ES-I3 (cell line): ENCODE measurements around the gene ZNF653.
A peak's percentile ranks its signal among the peaks of the same experiment; 100 is the strongest.

Experiments
- H3K36me3 ChIP-seq: 2 replicates; pipeline ENCODE4 v1.6.1; 2013; ENCODE audit warnings: mild to moderate bottlenecking, low read length, control low read depth, moderate library complexity; ENCODE audit not compliant: insufficient read depth
- H3K4me1 ChIP-seq: 2 replicates; pipeline ENCODE4 v1.6.1; 2013; ENCODE audit warnings: mild to moderate bottlenecking, control low read depth, low read length; ENCODE audit not compliant: insufficient read depth
- H3K9ac ChIP-seq: 2 replicates; pipeline ENCODE4 v1.6.1; 2013; ENCODE audit warnings: low read depth, mild to moderate bottlenecking, low read length, moderate library complexity
- H3K9me3 ChIP-seq: 2 replicates; pipeline ENCODE4 v1.6.1; 2013; ENCODE audit warnings: mild to moderate bottlenecking, low read length, moderate library complexity; ENCODE audit not compliant: control insufficient read depth, insufficient read depth

ZNF653 gene

GRCh38 chr19:11450570-11451326 lies 54.9 kb downstream of the ZNF653 start:
- Histone ChIP-seq H3K9ac (no peak overlapping the region), H3K36me3 (no peaks in the 10 kb centered on the region; the same call in 1 of the 2 replicates), H3K4me1 (peaks cover 12% of the 10 kb centered on the region; the same call in 1 of the 2 replicates), H3K9me3 (no peaks in the 10 kb centered on the region)

- H3K9me3 ChIP-seq: no peaks in the 10 kb centered on the region
- peaks cover 12% of the 10 kb centered on the region; the same call in 1 of the 2 replicates for H3K4me1 ChIP-seq
- no peaks in the 10 kb centered on the region; the same call in 1 of the 2 replicates for H3K36me3 ChIP-seq
- no peak overlapping the region for H3K9ac ChIP-seq
Measured at GRCh38 chr19:11448923-11449554, 56.6 kb downstream of the ZNF653 start.

GRCh38 chr19:11448410-11448809 lies 57.2 kb downstream of the ZNF653 start:
- Histone ChIP-seq H3K4me1 (peaks cover 11% of the 10 kb centered on the region; the same call in 1 of the 2 replicates), H3K36me3 (peaks cover 2% of the 10 kb centered on the region; the same call in 1 of the 2 replicates), H3K9ac (no peak overlapping the region), H3K9me3 (no peaks in the 10 kb centered on the region)

- Histone ChIP-seq H3K9ac (no peak overlapping the region), H3K36me3 (peaks cover 2% of the 10 kb centered on the region; the same call in 1 of the 2 replicates), H3K9me3 (no peaks in the 10 kb centered on the region)
Measured at GRCh38 chr19:11447347-11448262, 58.0 kb downstream of the ZNF653 start.

GRCh38 chr19:11446652-11447301 lies 58.9 kb downstream of the ZNF653 start:
- Histone ChIP-seq H3K36me3 (peaks cover 2% of the 10 kb centered on the region; the same call in 1 of the 2 replicates), H3K9me3 (no peaks in the 10 kb centered on the region), H3K9ac (no peak overlapping the region), H3K4me1 (peaks cover 4% of the 10 kb centered on the region; the same call in 1 of the 2 replicates)

More at GRCh38 chr19:11447347-11448262, 58.0 kb downstream of the ZNF653 start:
- peaks cover 9% of the 10 kb centered on the region; the same call in 1 of the 2 replicates for H3K4me1 ChIP-seq

- Histone ChIP-seq H3K4me1 (peaks cover 2% of the 10 kb centered on the region; the same call in 1 of the 2 replicates), H3K9me3 (no peaks in the 10 kb centered on the region), H3K9ac (no peak overlapping the region), H3K36me3 (peaks cover 2% of the 10 kb centered on the region; the same call in 1 of the 2 replicates)
Measured at GRCh38 chr19:11446271-11446651, 59.4 kb downstream of the ZNF653 start.

- H3K36me3 ChIP-seq: peaks cover 4% of the 10 kb centered on the region; the same call in 1 of the 2 replicates
- no peak overlapping the region for H3K9ac ChIP-seq
- H3K9me3 ChIP-seq: no peaks in the 10 kb centered on the region
- no peaks in the 10 kb centered on the region for H3K4me1 ChIP-seq
Measured at GRCh38 chr19:11445141-11445540, 60.5 kb downstream of the ZNF653 start.

- H3K9ac ChIP-seq: no peak overlapping the region
- no peaks in the 10 kb centered on the region for H3K4me1 ChIP-seq
- peaks cover 4% of the 10 kb centered on the region; the same call in 1 of the 2 replicates for H3K36me3 ChIP-seq
- H3K9me3 ChIP-seq: no peaks in the 10 kb centered on the region
Measured at GRCh38 chr19:11444059-11444458, 61.6 kb downstream of the ZNF653 start.

GRCh38 chr19:11437955-11438354 lies 67.7 kb downstream of the ZNF653 start:
- Histone ChIP-seq H3K9ac (no peak overlapping the region), H3K9me3 (no peaks in the 10 kb centered on the region), H3K4me1 (peaks cover 4% of the 10 kb centered on the region; the same call in 1 of the 2 replicates), H3K36me3 (peaks cover 12% of the 10 kb centered on the region; the same call in 1 of the 2 replicates)

GRCh38 chr19:11435833-11436313 lies 69.8 kb downstream of the ZNF653 start:
- peaks cover 10% of the 10 kb centered on the region; the same call in 1 of the 2 replicates for H3K36me3 ChIP-seq
- peak overlapping the region; percentile 86 for H3K9ac ChIP-seq
- peaks cover 4% of the 10 kb centered on the region; the same call in 1 of the 2 replicates for H3K4me1 ChIP-seq
- no peaks in the 10 kb centered on the region for H3K9me3 ChIP-seq

- Histone ChIP-seq H3K9ac (peak within 1 kb of the TSS; percentile 86), H3K36me3 (peaks cover 10% of the 10 kb centered on the region; the same call in 1 of the 2 replicates), H3K9me3 (no peaks in the 10 kb centered on the region), H3K4me1 (peaks cover 4% of the 10 kb centered on the region; the same call in 1 of the 2 replicates)
Measured at GRCh38 chr19:11435057-11435832, 70.4 kb downstream of the ZNF653 start, which contains the start of the genes ODAD3 and PRKCSH. Gene ODAD3, minus strand, starts transcription at chr19:11435121. Its CDS starts 105 bp downstream, at chr19:11435016. Gene PRKCSH, plus strand, starts transcription at chr19:11435635. Its CDS starts 483 bp downstream, at chr19:11436118.

- Histone ChIP-seq H3K9me3 (no peaks in the 10 kb centered on the region), H3K36me3 (peaks cover 10% of the 10 kb centered on the region; the same call in 1 of the 2 replicates), H3K9ac (peak overlapping the region; percentile 48), H3K4me1 (peaks cover 4% of the 10 kb centered on the region; the same call in 1 of the 2 replicates)
Measured at GRCh38 chr19:11434703-11435056, 71.0 kb downstream of the ZNF653 start.
